SHP77 treated with DMSO at 0.1 percent for 48 hours (cell line): ENCODE data around the gene GABPA.
A peak's percentile ranks its signal among the peaks of the same experiment; 100 is the strongest.
"Not testable (repeated sequence)": the region's sequence is repeated elsewhere in the genome, so short reads cannot be mapped to it uniquely, and the experiment has no call there.

ENCODE experiments used
- DNase-seq: peaks from one replicate; lab custom pipeline; 2025; lab: John Stamatoyannopoulos, UW

GABPA gene

DNA sequence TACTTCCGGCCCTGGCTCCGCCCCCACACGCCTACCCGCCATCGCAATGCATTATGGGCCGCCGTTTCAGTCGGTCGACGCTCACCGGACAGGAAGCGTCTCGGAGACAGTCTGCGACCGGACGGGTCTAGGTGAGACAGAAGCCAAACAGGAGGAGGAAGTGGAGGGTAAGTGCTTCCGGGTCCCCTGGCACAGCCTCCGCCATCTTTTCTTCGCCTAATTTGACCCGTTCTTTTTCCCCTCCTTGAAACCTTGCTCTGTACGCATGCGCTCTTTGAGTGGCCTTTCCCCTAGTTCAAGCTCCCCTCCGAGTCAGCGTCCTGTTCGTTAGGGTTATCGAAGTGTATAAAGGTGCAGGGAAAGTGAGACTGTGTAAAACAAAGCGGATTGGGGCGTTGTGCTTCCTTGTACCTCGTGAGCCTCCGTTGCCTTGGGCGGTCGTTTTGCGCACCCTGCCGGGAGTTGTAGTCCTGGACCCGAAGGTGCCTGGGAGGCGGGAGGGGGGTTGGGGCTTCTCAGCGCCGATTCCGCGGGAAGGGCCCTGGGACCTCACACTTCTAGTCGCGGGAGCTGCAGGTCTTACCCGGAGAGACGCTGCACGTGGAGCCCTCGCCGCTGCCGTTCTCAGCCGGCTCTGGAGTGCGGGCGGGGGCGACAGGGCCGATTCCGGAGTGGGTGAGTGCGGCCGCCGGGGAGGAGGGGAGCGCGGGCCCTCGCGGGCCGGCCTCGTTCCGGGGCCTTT is at the start of gene GABPA, which contains the start of gene ATP5PF:
Gene GABPA (plus strand): TSS at position 69 of the 742 bp plus-strand sequence. CDS start 6,627 bp downstream, outside the sequence.
Gene ATP5PF (minus strand): TSS at position 1 of the 742 bp plus-strand sequence. CDS start 5,110 bp downstream, outside the sequence.
- DNase-seq, result peak; percentile 92

DNA sequence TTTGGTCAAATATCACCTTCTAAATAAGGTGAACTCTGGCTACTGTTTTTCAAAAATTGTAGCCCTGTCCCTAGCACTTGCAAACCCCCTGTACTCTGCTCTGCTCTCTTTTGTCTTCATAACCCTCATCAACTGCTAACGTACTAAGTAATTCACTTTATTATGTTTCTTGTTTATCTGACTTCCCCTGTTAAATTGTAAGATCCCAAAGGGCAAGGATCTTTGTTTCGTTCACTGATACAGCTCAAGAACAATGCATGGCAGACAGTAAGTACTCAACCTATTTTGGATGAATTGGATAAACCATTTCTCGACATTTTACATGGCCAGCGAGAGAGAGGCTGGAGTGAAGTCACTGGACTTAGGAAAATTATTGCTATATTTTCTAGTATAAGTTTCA is 47.0 kb upstream of the GABPA start:
- no peak for DNase-seq

DNA sequence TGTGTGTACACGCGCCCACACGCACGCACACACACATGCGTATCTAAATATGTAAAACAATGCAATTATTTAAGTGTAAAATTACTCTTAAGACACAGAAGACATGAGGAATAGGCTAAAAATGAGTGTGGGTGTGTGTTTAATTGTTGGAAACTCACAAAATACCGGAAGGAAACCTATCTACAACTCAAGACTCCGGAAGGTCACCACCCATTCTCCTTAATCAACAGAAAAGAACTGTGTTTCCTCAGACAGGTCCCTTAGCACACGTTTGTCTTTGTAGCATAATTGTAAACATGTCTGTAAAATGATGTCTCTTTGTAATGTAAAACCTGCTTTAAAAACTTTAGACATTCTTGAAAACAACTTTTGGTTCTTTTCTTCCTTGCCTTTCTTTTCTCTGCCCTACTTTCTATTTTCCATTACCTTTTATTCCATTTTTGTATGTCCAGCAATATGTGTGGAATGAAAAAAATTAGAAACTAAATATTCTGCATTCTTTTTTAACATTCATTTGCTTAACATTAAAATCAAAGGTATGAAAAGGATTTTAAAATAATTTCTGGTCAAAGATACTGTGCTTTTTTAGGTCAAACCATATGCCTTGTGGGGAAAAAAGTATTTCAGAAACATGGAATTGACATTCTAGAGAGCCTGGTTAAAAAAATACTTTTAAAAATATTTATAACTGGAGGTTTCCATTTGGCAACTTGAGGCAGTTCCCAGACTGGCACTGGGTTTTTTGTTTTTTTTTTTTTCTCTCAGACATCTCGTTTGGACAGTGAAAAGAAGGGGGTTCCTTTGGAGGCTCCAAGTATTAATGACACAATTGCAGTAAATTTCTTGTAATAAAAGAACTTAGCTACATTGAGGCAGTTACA is 46.3 kb upstream of the GABPA start:
- DNase-seq, result no peak

DNA sequence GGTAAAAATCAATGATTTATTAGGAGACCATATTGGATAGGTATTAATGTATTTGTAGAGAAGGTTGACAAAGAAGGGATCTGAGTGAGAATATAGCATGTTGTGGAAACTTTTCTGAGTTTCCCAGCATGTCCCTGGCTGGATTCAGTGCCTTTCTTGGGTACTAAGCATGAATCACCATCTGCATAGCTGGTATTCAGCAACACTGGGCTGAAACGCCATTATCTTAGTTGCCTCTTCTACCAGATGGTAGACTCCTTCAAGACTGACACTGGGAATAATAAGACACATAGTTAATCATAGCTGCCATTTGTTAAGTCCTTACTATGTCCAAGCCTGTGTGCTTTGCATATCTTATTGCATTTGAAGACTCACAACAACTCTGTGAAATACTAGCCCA is 45.5 kb upstream of the GABPA start:
- no peak for DNase-seq

DNA sequence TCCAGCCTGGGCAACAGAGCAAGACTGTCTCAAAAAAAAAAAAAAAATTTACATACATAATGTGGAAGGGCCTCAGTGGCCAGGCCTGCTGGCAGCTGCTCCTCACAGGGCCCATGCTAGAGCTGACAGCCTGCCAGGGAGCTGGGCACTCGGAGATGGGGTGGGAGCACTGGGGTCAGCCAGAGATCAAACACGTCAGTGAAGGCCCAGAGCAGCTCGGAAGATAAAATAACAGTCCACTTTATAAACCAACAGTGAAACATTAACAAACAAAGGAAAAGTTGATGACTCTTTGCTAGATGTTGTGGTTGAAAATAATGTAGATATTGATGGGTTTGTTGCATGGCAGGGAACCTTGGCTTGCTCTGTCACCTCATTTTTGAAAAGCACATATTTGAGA is 42.8 kb upstream of the GABPA start:
- no peak for DNase-seq

DNA sequence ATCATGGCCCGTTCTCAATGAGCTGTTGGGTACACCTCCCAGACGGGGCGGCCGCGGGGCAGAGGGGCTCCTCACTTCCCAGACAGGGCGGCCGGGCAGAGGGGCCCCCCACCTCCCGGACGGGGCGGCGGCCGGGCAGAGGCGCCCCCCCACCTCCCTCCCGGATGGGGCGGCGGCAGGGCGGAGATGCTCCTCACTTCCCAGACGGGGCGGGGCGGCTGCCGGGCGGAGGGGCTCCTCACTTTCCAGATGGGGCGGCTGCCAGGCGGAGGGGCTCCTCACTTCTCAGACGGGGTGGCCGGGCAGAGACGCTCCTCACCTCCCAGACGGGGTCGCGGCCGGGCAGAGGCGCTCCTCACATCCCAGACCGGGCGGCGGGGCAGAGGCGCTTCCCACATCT is 39.3 kb upstream of the GABPA start:
- DNase-seq, result not testable (repeated sequence)

DNA sequence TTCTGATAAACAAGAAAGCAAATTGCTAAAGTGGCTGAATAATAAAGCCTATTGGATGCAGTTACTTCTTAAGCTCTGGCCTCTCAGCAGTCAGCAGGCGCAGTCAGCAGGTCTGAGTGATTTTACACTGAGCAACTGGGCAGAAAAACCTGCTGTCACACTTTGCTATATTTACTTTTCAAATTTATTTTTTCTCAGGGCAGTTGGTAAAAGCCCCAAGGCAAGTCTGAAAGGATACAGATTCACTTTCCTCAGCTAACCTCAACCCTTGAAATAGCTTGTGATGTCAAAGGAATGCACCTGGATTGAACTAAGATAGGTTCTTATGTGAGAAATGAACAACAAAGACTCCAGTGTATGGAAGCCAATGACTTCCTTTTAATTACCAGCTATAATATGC is 34.0 kb upstream of the GABPA start:
- no peak for DNase-seq

DNA sequence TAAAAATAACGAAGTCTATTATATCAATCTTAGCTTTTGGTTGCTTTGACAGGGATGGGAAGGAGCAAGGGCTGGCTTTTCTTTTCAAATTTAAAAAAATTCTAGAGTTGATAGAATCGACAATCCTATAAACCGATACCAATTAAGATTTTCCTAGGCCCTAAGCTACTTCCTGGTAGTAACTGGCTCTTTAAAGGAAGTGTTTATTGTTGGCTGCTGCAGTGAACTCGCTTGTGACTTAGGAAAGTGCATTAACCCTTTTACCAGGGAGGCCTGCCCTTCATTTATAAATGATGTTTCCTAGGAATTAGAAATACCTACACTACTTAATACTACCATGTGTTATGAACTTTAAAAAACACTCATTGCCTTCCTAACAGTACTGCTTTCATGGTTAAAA is 33.2 kb upstream of the GABPA start:
- no peak for DNase-seq

DNA sequence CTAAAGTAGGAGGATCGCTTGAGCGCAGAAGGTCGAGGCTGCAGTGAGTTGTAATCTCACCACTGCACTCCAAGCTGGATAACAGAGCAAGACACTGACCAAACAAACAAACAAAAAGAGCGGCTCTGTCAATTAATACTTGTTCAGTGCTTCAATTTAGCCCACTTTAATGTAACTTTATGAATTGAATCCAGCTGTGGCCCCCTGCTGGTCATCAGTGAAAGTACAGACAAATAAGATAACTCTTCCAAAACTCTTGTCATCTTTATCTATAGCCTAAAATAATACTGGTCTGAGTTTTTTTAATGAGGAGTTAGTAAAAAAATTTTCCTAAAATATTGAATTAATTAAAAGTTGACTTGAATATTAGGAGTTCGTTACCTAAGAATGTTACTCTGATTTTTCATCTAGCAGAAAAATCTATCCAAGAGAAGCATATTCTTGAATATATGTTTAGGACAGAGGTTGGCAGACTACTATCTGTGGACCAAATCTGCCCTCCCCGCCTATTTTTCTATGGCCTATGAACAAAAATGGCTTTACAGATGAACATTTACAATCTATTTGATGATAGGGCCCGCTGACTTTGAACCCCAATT is 26.2 kb upstream of the GABPA start:
- DNase-seq, result peak; percentile 12

DNA sequence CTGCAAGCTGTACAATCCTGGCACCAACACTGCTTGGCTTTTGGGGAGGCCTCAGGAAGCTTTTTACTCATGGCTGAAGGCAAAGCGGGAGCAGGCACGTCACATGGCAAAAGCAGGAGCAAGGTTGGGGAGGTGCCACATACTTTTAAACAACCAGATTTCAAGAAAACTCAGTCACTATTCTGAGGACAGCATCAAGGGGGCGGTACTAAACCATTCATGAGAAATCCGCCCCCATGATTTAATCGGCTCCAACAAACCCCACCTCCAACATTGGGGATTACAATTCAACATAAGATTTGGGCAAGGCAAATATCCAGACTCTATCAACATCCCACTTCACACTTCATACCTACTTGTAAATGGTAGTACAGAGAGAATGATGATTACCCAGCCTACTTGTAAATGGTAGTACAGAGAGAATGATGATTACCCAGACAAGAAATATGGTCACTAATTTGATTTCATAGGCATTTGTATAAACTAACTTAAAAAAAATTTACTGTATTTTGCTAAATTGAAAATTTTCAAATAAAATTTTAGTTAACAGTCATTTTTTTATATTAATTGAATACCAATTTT is 25.0 kb upstream of the GABPA start:
- DNase-seq, result no peak

DNA sequence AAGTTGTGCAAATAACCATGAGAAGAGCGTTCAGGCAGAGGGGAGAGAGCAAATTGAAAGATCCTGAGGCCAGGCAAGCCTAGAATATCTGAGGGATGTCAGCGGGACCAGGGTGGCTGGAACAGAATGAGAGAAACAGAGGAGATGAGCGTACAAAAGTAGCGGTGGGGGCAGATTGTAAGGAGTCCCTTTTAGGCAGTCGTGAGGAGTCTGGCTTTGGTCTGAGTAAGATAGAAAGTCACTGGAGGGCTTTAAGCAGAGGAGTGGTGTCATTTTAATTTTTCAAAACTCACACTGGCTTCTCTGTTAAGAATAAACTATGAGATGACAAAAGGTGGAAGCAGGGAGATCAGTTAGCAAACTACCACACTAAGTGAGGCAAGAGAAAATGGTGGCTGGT is 24.2 kb upstream of the GABPA start:
- no peak for DNase-seq

DNA sequence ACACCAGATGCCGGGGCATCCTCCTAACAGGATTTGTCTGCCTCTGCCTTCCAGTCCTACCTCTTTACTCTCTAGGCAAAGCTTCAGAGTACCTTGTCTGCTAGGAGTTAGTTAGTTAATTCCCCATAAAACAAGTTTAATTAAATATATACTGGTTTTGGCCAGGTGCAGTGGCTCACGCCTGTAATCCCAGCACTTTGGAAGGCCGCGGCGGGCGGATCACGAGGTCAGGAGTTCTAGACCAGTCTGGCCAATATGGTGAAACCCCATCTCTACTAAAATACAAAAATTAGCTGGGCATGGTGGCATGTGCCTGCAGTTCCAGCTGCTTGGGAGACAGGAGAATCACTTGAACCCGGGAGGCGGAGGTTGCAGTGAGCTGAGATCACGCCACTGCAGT is 20.7 kb upstream of the GABPA start:
- not testable (repeated sequence) for DNase-seq

DNA sequence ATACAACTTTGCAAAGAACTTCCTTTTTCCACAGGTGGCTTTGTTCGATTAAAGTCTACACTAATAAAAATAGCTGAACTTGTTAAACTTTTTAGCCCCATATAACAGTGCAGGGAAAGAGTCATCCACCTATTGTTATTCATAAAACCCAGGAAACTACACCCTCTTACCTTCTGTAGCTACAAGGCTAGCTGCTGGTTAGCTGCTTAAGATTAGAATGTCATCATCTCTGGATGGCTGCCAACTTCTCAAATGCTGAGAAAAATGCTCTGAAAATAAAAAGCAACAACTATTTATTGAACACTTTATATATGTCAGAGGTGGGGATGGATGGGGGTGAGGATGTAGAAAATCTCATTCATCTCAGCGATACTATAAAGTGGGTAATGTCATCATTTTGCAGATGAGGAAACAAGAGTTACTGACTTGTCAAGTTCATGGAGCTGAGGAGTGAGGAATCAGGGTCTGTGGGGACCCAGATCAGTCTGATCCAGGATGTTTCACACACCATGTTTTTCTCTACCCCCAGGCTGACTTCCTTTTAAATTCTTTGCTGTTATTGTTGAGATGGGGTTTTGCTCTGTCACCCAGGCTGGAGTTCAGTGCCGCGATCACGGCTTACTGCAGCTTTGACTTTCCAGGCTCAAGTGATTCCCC is 17.2 kb upstream of the GABPA start:
- no peak for DNase-seq

DNA sequence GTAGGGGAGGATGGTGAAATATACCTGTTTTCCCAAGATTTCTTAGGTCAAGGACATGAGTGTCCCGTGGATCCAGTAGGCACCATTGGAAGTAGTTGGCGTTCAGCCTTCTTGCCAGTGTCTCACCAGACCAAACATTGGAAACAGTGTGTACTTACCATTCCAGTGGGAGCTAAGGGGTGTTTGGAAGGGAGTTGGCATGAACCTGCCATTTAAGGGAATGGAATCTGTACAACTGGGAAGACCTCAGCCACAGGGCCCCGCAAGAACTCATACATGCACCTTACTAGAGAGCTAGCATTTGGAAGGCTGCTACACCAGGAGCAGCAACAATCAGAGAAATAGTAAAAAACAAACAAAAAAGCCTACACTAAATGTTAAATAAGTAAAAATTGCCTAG is 12.8 kb upstream of the GABPA start:
- DNase-seq, result no peak

DNA sequence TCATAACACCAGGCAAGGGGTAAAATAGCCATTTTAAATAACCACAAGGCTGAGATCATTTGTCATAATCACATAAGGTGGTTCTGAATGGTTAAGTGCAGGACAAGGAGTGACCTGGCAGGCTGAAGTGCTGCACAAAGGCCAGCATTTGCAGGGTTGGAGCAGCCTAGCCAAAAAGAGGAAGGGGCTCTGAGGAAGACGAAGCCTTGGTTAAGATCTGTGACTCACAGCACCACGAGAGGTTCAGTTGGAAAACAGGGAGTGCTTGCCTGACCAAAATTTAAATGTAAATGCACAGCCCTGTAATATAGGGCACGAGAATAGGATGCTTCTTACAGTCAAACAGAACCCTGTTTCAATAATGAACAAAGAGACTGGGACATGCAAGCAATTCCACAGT is 12.1 kb upstream of the GABPA start:
- no peak for DNase-seq

DNA sequence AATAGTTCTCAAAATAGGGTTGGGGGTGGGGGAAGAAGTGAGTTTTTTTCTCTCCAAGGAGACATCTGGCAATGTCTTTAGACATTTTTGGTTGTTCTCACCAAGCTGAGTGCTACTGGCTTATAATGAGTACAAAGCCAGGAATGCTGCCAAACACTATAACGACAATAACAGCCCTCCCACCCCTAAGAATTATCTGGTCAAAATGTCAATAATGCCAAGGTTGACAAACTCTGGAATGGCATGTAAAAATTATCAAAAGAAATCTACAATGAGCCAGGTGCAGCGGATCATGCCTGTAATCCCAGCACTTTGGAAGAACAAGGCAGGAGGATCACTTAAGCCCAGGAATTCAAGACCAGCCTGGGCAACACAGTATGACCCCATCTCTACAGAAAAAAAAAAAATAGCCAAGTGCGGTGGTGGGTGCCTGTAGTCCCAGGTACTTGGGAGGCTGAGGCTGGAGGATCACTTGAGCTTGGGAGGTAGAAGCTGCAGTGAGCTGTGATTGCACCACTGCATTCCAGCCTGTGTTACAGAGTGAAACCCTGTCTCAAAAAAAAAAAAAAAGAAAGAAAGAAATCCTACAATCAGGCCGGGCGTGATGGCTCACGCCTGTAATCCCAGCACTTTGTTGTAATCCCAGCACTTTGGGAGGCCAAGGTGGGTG is 2.5 kb upstream of the GABPA start:
- no peak for DNase-seq

DNA sequence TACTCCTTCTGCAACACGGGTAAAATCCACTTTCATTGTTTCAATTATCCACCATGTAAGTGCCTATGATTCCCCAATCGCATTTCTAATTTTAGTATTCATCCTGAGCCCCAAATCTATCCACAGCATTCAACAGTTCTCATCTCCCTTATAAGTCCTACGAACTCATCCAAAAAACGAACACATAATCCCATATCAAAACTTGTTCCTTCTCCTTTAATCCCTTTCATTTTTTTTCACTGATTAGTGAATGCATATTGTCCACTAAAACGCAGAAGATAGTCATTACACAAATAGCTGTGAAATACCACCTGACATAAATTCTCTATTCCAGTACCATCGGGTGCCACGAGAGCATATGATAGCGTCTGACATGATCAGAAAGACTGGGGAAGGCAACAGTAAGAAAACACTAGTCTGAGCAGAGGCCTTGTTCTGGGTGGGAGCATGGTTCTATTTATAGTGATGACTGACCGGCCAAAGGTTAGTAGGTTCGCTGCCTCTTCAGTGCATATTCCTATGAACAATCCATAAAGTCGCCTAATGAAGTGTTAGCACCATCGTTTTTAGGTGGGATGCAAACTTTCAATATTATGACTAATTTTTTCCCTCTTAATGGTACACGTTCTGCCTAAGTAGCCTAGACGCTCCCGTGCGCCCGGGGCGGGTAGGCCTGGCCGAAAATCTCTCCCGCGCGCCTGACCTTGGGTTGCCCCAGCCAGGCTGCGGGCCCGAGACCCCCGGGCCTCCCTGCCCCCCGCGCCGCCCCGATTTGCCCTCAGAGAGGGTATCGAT is 716 bp upstream of the GABPA start:
- no peak for DNase-seq

DNA sequence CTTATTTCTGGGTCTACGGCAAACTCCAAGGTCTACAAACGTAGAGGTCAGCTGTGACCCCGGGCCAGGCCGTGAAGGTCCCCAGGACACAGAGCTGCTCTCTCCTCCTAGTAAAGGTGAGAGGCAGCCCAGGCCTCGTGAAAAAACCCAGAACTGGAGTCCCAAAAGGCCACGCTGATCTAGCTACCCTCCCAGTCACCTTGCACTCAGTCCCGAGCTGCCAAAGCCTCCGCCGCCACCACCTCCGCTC is 193 bp upstream of the GABPA start:
- no peak for DNase-seq

DNA sequence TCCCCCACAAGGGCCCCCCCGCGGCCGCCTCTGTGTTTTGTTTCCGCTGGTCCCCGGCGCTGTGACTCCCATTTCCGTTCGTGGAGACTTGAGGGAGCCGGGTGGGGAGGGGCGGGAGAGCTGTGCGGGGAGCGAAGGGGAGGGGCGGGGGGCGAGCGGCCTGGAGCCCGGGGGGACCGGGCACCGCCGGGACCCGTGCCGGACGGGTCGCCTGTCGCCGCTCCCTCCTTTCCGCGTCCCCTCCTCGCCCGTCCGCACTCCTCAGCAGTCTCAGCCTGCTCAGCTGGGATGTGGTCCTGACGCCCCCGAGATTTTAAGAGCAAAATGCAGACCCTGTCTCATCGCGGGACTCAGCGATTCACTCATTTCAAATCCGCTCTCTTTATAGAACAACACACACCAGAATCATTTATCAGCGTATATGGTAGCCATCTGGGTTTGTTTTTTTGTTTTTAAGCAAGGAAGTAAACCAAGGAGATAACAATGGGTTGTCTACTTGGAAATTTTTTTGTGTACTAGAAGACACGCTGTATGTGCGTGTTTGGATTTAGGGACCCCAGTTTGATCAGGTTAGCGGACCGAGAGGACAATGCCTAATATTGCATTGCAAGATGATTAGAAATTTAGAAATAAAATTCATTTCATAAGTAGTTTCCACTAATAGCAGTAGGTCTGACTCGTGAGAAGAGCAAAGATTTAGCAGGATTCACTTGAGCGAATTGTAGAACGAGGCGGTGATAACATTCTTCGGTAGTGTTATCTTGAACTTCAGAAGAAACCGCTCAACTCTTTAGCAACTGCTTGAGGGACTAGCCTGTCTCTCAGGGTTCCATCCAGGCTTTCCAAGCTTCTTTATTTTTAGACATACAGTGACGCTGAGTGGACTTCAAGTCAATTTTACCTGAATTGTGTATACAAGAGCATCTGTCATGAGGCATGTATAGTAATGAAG is 1.1 kb downstream of the GABPA start:
- DNase-seq, result peak; percentile 69

DNA sequence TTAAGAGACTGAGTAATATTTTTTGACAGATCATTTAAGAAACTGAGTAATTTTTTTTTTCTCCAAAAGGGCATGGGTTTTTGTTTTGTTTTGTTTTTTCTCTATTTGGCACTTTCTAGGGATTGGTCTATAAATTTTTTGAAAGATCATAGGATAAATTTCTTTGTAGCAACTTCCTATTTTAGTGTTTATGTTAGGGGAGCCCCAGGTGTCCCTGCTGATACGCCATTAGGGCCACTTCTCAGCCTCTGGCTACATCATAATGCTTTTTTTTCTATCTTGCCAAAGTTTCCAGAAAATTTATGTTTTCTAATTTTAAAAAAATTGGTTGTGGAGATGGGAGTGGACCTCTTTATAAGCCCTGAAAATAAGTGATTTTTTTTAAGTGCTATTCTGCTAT is 2.6 kb downstream of the GABPA start:
- DNase-seq, result no peak
